HUES64 (cell line): Measurements from ENCODE around the gene CREBBP.

Source experiments
- H3K27ac ChIP-seq: 2 replicates; pipeline ENCODE4 v1.7.0; 2013; ENCODE audit warnings: low read depth, low read length, inconsistent platforms
- H3K27me3 ChIP-seq: 2 replicates; pipeline ENCODE4 v1.6.1; 2013; ENCODE audit warnings: mild to moderate bottlenecking, low read length; ENCODE audit not compliant: insufficient read depth
- H3K36me3 ChIP-seq: 2 replicates; pipeline ENCODE4 v1.6.1; 2013; ENCODE audit warnings: mild to moderate bottlenecking, low read length; ENCODE audit not compliant: insufficient read depth
- H3K4me1 ChIP-seq: 2 replicates; pipeline ENCODE4 v1.6.1; 2013; ENCODE audit warnings: mild to moderate bottlenecking, low read length, moderate library complexity; ENCODE audit not compliant: insufficient read depth
- H3K4me3 ChIP-seq: 2 replicates; pipeline ENCODE4 v1.5.1; 2013; ENCODE audit warnings: mild to moderate bottlenecking, low read length, moderate library complexity
- H3K9ac ChIP-seq: 2 replicates; pipeline ENCODE4 v1.6.1; 2013; ENCODE audit warnings: mild to moderate bottlenecking, low read depth, low read length
- H3K9me3 ChIP-seq: 2 replicates; pipeline ENCODE4 v1.6.1; 2013; ENCODE audit warnings: low read depth, low read length; ENCODE audit not compliant: insufficient read depth
- WGBS: fragments of 150-250, 120-280 bp; methylation state at CpG from one replicate; pipeline ENCODE4 v1.1.7; 2013; ENCODE audit warnings: missing lambda C conversion rate; 5-methylcytosine and 5-hydroxymethylcytosine counted together

Gene CREBBP

GRCh38 chr16:3760518-3760917, 120.0 kb downstream of the CREBBP start:
- Histone ChIP-seq H3K4me3 (no peak overlapping the region), H3K36me3 (peaks cover 78% of the 10 kb centered on the region), H3K9ac (no peak overlapping the region), H3K4me1 (no peaks in the 10 kb centered on the region), H3K27ac (no peak overlapping the region), H3K27me3 (no peaks in the 10 kb centered on the region), H3K9me3 (no peaks in the 10 kb centered on the region)
- WGBS, result 95% methylated on average over 6 of the region's 6 CpGs

DNA sequence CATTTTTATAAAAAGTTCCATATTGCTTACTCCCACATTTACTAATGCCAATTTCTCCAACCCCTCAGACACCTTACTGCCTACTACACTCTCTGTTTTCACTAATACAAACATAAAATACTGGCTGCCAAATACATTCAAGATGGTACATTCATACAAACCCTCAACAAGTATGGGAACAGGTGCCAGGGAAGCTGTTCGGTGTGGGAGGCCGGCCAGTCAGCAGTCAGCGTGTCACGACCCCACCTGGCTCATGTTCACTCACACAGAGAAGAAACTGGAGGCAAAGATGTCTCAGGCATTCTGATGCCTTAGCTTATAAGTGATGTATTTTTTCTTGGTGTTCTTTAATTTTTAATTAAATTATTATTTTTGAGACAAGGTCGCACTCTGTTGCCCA, 120.8 kb downstream of the CREBBP start:
- Histone ChIP-seq H3K36me3 (peaks cover 78% of the 10 kb centered on the region), H3K9me3 (no peaks in the 10 kb centered on the region), H3K27me3 (no peaks in the 10 kb centered on the region), H3K4me3 (no peak overlapping the region), H3K9ac (no peak overlapping the region), H3K4me1 (no peaks in the 10 kb centered on the region), H3K27ac (no peak overlapping the region)
- WGBS, result 97% methylated on average over 5 of the region's 5 CpGs

- Histone ChIP-seq H3K9me3 (no peaks in the 10 kb centered on the region), H3K9ac (no peak overlapping the region), H3K4me3 (no peak overlapping the region), H3K27me3 (no peaks in the 10 kb centered on the region), H3K27ac (no peak overlapping the region), H3K4me1 (no peaks in the 10 kb centered on the region), H3K36me3 (peaks cover 82% of the 10 kb centered on the region)
- 97% methylated on average over 9 of the region's 9 CpGs for WGBS
Observed at GRCh38 chr16:3756113-3756512, 124.4 kb downstream of the CREBBP start.

DNA sequence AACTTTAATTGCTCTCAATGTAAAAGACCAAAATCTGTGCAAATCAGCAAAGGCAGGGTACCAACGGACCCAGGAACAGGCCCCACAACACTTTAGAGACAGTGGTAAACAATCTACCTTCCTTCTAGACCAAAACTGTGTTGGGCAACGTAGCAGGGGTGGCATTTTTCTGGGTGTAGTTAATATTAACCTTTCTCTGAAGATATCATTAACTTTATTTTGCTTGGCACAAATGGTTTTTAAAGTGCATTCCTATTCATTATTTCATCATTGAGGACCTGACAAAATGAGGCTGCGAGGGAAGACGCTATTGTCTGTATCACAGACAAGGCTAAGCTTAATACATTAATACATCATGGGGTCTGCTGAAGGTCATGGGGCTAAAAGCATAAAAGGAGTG, 125.3 kb downstream of the CREBBP start:
- no peak overlapping the region for H3K27ac ChIP-seq
- WGBS, result 95% methylated on average over 4 of the region's 4 CpGs
- H3K36me3 ChIP-seq, result peaks cover 83% of the 10 kb centered on the region
- no peaks in the 10 kb centered on the region for H3K27me3 ChIP-seq
- no peaks in the 10 kb centered on the region for H3K4me1 ChIP-seq
- H3K4me3 ChIP-seq, result no peak overlapping the region
- no peak overlapping the region for H3K9ac ChIP-seq
- H3K9me3 ChIP-seq, result no peaks in the 10 kb centered on the region

- no peak overlapping the region for H3K9ac ChIP-seq
- 96% methylated on average over 5 of the region's 5 CpGs for WGBS
- peaks cover 83% of the 10 kb centered on the region for H3K36me3 ChIP-seq
- no peak overlapping the region for H3K4me3 ChIP-seq
- no peaks in the 10 kb centered on the region for H3K27me3 ChIP-seq
- H3K9me3 ChIP-seq, result no peaks in the 10 kb centered on the region
- H3K4me1 ChIP-seq, result no peaks in the 10 kb centered on the region
- H3K27ac ChIP-seq, result no peak overlapping the region
Observed at GRCh38 chr16:3754772-3755171, 125.7 kb downstream of the CREBBP start.

- Histone ChIP-seq H3K4me3 (no peak overlapping the region), H3K27ac (no peak overlapping the region), H3K27me3 (no peaks in the 10 kb centered on the region), H3K4me1 (no peaks in the 10 kb centered on the region), H3K36me3 (peaks cover 84% of the 10 kb centered on the region), H3K9me3 (no peaks in the 10 kb centered on the region), H3K9ac (no peak overlapping the region)
- 81% methylated on average over 4 of the region's 4 CpGs for WGBS
Observed at GRCh38 chr16:3754081-3754703, 126.3 kb downstream of the CREBBP start.

DNA sequence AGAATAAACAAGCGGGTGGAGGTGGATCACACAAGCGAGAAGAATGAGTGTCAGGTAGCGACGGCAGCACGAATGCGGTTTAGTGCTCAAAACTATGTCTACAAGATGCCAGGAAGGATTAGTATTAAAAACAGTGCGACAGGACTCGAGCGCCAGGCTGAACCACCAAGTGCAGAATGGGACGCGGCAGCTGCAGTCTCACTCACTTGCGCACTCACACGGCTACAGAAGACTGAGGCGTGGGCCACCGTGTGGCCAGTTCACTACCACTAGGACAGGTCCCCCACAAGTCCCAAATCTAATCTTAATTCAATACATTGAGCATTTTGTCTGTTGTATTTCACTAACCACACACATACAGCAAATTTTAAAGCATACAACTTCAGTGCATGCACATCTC, 127.5 kb downstream of the CREBBP start:
- no peak overlapping the region for H3K4me3 ChIP-seq
- H3K4me1 ChIP-seq, result no peaks in the 10 kb centered on the region
- H3K27ac ChIP-seq, result no peak overlapping the region
- no peaks in the 10 kb centered on the region for H3K9me3 ChIP-seq
- WGBS, result 97% methylated on average over 15 of the region's 15 CpGs
- no peaks in the 10 kb centered on the region for H3K27me3 ChIP-seq
- H3K9ac ChIP-seq, result no peak overlapping the region
- H3K36me3 ChIP-seq, result peaks cover 76% of the 10 kb centered on the region

DNA sequence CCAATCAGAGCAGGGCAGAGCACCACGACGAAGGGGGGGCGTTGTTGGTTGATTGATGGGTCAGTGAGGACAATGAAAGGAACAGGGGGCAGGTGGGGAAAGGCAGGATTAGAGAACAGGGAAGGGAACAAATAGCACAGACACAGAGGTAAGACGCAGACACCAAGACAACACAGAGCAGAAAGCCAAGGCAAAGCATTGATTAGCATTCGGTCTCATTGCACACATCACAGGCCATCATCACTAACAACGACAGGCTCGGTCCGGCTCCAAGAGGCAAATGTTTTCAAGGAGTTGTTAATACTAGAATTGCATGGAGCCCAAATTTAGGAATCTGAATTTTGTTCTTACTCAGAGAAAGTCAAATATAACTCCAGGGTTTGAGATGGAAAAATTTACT, 128.6 kb downstream of the CREBBP start:
- H3K9ac ChIP-seq, result no peak overlapping the region
- H3K9me3 ChIP-seq, result no peaks in the 10 kb centered on the region
- WGBS, result 97% methylated on average over 8 of the region's 8 CpGs
- peaks cover 71% of the 10 kb centered on the region for H3K36me3 ChIP-seq
- no peaks in the 10 kb centered on the region for H3K27me3 ChIP-seq
- no peaks in the 10 kb centered on the region for H3K4me1 ChIP-seq
- H3K27ac ChIP-seq, result no peak overlapping the region
- H3K4me3 ChIP-seq, result no peak overlapping the region

DNA sequence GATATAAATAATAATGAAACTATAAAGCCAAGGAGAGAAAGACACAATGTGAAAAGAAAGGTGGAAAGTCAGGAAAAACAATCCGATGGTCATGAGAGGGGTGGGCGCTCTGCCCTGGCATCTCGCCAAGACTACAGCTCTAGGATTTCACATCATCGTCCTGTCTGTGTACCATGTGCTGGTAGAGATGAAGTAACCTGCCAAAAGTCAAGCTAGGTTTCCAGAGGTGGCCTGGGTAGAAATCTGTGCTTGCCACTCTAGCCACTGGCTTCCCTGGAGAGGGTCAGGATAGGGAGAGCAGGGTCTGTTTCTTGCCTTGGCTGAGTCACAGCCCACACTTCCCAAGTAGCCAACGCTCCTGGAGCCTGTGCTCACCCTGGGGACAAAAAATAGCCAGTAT, 132.2 kb downstream of the CREBBP start:
- Histone ChIP-seq H3K9ac (no peak overlapping the region), H3K4me3 (no peak overlapping the region), H3K27me3 (no peaks in the 10 kb centered on the region), H3K4me1 (no peaks in the 10 kb centered on the region), H3K9me3 (no peaks in the 10 kb centered on the region), H3K27ac (no peak overlapping the region), H3K36me3 (peaks cover 73% of the 10 kb centered on the region)
- WGBS, result 95% methylated on average over 5 of the region's 5 CpGs

- 88% methylated on average over 13 of the region's 13 CpGs for WGBS
- H3K27ac ChIP-seq, result no peak overlapping the region
- H3K36me3 ChIP-seq, result peaks cover 77% of the 10 kb centered on the region
- H3K9ac ChIP-seq, result no peak overlapping the region
- no peaks in the 10 kb centered on the region for H3K27me3 ChIP-seq
- H3K4me1 ChIP-seq, result no peaks in the 10 kb centered on the region
- no peaks in the 10 kb centered on the region for H3K9me3 ChIP-seq
- H3K4me3 ChIP-seq, result no peak overlapping the region
Observed at GRCh38 chr16:3745751-3746355, 134.7 kb downstream of the CREBBP start.

- no peak overlapping the region for H3K27ac ChIP-seq
- no peaks in the 10 kb centered on the region for H3K27me3 ChIP-seq
- no peak overlapping the region for H3K9ac ChIP-seq
- no peaks in the 10 kb centered on the region for H3K9me3 ChIP-seq
- peaks cover 82% of the 10 kb centered on the region for H3K36me3 ChIP-seq
- H3K4me1 ChIP-seq, result no peaks in the 10 kb centered on the region
- 97% methylated on average over 7 of the region's 7 CpGs for WGBS
- H3K4me3 ChIP-seq, result no peak overlapping the region
Observed at GRCh38 chr16:3744018-3744417, 136.5 kb downstream of the CREBBP start.

DNA sequence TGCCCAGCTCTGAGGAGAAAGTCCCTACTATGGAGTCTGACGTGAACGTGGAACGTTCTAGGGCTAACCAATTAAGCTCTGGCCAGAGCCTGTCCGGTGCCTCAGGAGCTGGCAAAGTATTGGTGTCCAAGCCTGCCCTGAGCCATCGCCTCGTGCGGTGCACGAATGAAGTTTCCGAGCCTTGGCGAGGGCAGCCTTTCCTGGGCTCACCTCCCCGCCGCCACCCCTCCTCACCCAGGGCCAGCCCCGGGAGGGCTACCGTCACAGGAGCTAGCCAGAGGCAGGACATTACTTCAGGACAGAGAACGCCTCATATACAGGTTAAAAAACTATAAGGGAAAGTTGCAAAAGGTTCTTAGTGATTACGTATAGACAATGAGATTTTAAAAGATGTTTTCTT, 139.6 kb downstream of the CREBBP start:
- H3K9ac ChIP-seq, result no peak overlapping the region
- peaks cover 6% of the 10 kb centered on the region; the same call in 1 of the 2 replicates for H3K4me1 ChIP-seq
- H3K36me3 ChIP-seq, result peaks cover 90% of the 10 kb centered on the region
- no peak overlapping the region for H3K4me3 ChIP-seq
- WGBS, result 95% methylated on average over 16 of the region's 16 CpGs
- no peaks in the 10 kb centered on the region for H3K9me3 ChIP-seq
- no peak overlapping the region for H3K27ac ChIP-seq
- no peaks in the 10 kb centered on the region for H3K27me3 ChIP-seq
